RKO (cell line): ENCODE results near the gene TRPM2.

ENCODE experiments used
- DNase-seq: peaks from one replicate; pipeline ENCODE4 v3.0.0-alpha.2; 2016; ENCODE audit warnings: low spot score

Gene TRPM2

DNA sequence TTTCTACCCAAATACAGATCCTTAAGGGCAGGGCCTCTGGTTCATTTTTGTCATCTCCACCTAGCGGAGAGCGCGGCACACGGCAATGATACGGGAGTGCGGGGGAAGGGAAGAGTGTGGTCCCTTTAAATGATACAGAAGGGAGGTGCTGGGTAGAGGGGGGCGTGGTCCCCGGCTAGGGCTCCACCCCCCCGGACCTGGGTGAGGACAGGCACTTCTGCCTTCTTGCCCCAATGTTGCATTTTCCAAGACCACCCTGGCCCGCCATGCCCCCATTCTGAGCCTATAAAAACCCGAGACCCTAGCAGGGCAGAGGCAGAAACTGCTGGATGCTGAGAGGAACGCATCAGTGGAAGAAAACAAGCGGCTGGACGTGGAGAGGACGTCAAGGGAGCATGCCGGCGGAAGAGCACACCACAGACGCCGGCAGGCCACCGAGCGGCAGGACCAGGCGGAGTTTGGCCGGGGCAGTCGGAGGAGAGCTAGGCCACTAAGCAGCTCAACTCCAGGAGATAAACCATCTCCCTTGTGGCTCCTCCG, 131.9 kb downstream of the TRPM2 start:
- no peak for DNase-seq

- DNase-seq: no peak
Measured at GRCh38 chr21:44485796-44486195, 132.4 kb downstream of the TRPM2 start.

- no peak for DNase-seq
Measured at GRCh38 chr21:44486302-44486701, 132.9 kb downstream of the TRPM2 start.

GRCh38 chr21:44487831-44488230, 134.4 kb downstream of the TRPM2 start:
- peak; percentile 19 for DNase-seq

DNA sequence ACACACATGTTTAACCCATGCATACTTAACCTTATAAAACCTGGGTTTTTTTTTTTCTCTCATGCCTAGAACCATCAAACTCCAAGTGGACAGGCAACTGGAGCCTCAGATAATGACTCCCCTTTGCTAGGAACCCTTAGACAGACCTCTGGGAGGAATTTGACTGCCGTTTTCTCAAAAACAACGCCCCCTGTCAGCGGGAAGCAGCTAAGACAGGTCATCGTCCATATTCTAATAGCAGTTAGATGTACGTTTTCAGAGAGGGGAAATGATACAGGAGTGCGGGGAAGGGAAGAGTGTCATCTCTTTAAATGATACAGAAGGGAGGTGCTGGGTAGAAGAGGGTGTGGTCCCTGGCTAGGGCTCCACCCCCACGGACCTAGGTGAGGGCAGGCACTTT, 136.5 kb downstream of the TRPM2 start:
- no peak for DNase-seq

DNA sequence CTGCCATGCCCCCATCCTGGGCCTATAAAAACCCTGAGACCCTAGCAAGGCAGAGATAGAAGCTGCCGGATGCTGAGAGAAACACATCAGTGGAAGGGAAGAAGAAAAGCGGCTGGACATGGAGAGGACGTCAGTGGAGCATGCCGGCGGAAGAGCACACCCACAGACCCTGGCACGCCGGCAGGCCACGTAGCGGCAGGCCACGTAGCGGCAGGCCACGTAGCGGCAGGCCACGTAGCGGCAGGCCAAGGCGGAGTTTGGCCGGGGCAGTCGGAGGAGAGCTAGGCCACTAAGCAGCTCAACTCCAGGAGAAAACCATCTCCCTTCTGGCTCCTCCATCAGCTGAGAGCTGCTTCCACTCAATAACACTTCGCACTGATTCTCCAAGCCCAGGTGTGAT, 137.0 kb downstream of the TRPM2 start:
- no peak for DNase-seq

GRCh38 chr21:44490816-44491215, 137.4 kb downstream of the TRPM2 start:
- DNase-seq: no peak
